Stimulated activated CD8-positive, alpha-beta memory T cell treated with anti-CD3 and anti-CD28 coated beads, Interleukin-2, amount 100 ng/mL, for 1 hour (primary cell): ENCODE results near the gene SENP8.

Experiments
- DNase-seq, 2 donors: peaks; one replicate each; pipeline ENCODE4 v3.0.0-alpha.2; 2020; ENCODE audit warnings: low read depth in 2 of 2

SENP8 gene

DNA sequence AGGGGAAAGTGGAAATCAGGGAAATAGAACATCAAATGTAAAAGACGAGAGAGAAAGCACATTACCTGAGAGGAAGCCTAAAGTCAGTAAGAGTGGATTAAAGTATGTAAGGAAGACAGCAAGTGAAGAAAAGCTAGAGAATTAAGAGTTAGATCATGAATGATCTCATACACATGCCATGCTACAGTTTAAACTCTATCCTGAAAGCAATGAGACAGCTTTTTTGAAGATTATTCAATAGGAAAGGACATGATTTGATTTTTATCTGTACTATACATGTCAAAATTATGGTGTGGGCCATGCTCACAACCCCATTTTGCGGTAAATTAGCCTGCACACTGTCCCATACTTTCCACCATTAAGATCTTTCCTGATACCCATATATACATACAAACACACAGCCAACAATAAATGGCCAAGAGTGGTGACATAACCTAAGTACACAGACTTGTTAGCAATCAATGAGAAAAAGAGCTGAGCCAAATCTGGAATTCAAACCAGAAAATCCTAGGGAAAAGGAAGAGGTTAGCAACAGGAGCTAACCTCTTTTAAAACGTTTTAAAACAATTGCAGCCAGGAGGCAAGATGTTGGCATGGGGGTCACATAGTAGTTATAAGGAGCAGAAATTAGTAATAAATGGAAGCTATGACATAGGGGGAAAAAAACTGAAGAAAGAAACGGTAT, 4.7 kb upstream of the SENP8 start:
- DNase-seq = no peak

DNA sequence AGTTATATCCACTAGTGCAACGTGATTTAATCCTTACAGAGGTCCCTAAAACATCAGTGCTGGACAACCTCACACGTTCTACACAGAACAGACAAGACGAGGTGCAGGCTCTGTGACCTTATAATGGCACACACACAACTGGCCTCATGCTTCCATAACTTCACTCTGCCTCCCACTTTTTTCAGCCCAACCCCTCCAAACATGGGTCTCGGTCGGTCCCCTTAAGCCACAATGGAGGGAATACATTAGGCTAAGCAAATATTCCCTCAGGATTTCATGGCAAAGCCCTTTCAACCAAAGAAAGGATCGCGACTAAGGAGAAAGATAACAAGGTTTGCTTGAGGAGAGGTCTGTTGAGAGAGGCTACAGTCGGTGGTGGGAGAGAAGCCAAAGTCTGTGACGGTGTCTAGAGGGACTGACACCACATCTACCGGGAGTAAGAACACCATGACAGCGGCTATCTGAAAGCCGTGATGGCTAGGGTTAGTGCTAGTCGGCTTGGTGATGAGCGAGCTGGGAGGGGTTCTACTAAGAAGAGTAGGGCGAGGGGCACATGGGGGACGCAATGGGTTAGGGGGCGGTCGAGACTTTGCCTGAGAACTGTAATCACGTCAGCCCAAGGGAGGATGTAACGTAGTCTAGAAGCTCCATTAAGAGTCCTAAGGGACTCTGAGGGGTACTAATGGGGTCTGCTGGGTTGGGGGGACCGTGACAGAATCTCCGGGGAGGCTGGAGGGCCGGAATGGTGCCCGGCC, 1.3 kb upstream of the SENP8 start:
- peak in 1 of 2 donors; percentile 0 for DNase-seq

DNA sequence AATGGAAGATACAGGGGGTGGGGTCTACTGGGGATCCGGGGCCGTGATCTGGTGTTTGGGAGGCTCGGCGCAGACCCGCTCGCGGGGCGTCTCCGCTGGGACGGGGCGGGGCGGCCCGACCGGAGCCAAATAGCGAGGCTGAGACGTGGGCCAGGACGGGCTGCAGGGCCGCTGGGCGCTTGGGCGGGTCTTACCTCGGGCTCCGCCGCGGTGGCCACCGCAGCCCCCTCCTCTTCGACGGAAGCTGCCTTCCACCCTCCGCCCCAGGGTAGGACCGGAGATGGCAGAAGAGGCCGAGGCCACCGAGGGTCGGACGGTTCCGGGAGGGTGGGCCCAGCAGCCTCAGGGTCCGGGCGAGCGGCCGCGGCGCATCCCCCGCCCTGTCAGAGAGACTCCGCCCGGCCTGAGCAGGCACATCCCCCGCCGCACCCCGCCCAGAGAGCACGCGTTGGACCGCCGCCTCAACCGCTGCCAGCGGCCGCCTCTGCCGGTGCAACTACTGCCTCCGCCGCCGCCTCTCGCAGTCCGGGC, 652 bp upstream of the SENP8 start:
- DNase-seq = peak; percentile 35 to 39

DNA sequence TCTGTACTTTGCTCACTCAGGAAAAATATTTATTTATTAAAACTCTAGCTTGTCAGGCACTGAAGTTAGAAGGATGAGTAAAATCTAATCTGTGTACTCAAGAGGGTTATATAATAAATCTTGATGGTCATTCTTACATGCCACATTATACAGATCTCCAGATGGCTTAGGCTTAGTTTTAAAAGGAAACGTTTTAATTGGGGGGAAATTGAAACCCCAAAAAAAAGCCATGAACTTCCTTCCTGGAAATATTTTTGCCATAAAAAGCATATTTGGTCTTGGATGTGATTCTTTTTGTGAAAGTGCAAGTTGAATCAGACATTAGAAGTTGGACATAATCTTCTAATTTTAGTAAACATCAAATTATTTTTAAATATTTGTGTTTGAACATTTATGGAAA, 6.0 kb downstream of the SENP8 start:
- no peak for DNase-seq

DNA sequence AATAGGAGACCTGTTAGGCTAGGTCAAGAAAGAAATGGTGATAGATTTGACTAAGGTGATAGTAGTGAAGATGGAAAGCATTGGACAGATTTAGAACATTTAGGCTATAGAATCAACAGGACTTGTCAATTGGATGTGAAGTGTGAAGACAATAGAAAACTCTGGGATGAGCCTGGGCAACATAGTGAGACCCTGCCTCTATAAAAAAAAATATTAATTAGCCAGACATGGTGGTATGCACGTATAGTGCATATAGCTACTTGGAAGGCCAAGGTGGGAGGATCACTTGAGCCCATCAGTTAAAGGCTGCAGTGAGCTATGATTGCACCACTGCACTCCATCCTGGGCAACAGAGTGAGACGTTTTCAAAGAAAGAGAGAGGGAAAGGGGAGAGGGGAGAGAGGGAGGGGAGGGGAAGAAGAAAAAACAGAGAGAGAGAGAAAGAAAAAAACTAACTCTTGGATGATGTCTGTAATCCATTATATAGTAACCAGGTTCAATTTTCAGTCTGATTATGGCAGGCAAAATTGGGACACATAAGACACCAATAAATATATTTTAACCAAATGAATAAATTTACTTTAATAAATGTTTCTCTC, 9.6 kb downstream of the SENP8 start:
- DNase-seq = no peak

DNA sequence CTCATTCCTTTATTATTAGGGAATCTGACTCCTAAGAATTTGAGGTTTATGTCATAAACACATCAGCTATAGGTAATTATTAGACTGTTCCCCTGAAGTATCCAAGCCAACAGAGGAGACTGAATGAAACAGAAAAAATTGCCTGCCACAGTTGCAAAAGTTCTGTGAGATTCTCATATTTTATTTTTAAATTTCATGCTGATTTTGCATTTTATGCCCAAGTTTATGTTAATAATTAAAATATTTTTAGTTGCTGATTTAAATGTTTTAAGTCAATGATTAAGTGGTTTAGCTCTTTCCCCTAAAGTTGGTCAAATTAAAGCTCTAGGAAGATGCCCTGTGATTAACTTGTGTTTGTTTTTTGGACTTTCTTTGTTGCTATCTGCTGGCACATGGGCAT, 10.2 kb downstream of the SENP8 start:
- no peak for DNase-seq

DNA sequence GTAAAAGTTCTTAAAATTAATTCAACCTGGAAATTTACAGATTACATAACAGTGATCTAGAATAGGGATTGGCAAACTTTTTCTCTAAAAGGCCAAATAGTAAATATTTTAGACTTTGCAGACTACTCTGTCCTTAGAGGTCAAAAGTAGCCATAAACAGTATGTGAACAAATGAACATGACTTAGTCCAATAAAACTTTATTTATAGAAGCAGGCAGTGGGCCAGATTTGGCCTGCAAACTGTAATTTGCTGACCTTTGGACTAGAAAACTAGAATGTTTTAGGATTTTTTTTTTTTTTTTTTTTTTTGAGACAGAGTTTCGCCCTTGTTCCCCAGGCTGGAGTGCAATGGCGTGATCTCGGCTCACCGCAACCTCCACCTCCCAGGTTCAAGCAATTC, 12.1 kb downstream of the SENP8 start:
- no peak for DNase-seq

DNA sequence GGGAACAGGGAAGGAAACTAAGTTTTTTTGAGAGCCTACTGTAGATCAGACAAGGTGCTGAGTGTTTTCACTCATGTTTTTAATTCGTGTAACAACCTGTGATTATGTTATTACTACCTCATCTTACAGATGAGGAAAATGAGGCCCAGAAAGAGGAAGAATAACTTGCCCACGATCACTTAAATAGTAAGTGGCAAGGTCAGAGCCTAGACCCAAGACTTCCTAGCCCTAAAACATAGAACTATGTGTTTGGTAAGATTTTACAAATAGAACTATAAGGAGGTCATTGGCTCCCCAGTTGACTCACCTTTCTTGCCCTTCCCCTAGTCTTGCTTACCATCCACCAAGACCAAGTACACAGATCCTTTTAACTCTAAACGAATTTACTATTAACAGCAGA, 13.7 kb downstream of the SENP8 start:
- no peak for DNase-seq

DNA sequence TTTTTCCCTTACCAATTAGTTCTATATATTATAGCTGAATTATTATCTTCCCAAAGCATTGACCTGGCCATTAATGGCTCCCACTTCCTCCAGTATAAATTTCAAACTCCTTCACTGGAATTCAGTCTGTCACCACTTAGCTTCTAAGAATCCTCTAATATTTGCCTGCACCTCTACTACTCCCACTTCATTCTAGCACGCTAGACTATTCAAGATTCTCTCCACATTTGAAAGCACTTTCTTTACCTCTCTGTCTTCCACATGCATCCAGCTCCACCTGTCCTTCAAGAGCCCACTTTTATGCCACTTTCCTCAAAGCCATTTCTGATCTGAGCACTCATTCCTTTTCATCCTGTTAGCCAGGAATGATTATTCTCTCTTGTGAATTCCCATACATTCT, 15.0 kb downstream of the SENP8 start:
- no peak for DNase-seq

DNA sequence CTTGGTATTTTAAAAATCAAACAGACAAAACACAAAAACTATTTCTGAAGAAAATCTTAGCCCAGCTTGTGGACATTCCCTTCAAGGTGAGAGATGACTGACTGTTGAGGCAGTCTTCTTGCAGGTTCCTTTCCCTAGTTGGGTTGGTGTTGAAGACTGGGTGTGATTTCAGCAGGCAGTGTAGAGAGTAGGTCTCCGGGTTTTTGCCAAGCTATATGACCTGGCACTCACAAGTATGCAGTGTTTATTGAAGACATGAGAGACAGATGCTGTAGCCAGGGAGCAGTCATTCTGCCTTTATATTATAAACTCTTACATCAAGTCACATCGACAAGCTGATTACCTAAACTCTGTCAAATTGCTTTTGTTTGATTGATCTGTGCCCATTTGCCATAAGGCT, 17.5 kb downstream of the SENP8 start:
- no peak for DNase-seq

DNA sequence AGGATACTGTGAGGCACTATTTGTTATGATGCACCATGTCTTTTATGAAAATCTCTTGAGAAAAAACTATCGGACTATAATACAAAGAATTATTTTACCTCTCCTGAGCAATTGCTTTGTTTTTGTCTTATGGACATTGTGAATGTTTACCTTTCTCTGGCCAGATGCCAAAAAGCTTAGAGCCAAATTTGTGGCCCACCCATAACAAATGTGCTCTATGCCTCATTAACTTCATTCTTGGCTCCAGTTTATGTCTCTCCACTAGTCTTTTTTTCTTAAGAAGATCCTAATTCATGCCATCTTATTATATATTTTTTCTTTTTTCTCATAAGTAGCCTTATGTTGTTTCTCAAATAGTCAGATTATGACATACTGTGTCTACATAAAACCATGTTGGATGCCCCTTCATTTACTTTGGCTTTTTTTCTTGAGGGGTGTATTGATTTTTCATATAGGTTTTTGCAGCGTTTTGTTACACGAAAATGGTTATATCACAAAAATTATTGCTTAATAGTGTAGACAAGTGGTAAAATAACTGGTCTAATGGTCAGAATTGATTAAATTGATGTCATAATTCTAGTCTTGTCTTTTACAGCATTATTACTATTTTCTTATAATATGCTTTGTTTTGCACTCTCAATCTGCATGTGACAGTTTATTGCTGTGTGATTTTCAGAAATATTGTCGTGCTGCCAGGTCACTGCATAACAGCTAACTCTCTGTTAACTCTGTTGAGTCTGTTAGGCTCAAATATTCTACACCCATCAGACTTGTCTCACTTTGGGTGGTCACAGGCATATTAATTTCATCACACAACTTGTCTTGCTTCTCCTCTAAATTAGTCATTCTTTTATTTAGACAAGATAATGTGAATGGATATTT, 18.2 kb downstream of the SENP8 start:
- no peak for DNase-seq

DNA sequence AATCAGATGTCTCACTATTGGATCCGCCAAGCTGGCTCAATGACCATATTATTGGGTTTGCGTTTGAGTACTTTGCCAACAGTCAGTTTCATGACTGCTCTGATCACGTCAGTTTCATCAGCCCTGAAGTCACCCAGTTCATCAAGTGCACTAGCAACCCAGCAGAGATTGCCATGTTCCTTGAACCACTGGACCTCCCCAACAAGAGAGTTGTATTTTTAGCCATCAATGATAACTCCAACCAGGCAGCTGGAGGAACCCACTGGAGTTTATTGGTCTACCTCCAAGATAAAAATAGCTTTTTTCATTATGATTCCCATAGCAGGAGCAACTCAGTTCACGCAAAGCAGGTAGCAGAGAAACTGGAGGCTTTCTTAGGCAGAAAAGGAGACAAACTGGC, 21.5 kb downstream of the SENP8 start:
- DNase-seq = no peak

DNA sequence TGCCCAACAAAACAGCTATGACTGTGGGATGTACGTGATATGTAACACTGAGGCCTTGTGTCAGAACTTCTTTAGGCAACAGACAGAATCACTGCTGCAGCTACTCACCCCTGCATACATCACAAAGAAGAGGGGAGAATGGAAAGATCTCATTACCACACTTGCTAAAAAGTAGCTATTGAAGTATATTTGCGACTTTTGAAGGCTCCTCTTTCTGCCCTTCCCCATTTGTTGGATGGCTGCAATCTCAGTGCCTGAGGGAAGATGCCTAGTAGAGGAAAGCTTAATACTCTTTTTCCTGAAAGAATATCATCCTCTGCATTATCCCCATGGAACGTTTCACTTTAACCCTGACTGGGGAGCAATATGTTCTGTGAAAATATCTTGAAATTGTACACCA, 21.9 kb downstream of the SENP8 start:
- DNase-seq = no peak

DNA sequence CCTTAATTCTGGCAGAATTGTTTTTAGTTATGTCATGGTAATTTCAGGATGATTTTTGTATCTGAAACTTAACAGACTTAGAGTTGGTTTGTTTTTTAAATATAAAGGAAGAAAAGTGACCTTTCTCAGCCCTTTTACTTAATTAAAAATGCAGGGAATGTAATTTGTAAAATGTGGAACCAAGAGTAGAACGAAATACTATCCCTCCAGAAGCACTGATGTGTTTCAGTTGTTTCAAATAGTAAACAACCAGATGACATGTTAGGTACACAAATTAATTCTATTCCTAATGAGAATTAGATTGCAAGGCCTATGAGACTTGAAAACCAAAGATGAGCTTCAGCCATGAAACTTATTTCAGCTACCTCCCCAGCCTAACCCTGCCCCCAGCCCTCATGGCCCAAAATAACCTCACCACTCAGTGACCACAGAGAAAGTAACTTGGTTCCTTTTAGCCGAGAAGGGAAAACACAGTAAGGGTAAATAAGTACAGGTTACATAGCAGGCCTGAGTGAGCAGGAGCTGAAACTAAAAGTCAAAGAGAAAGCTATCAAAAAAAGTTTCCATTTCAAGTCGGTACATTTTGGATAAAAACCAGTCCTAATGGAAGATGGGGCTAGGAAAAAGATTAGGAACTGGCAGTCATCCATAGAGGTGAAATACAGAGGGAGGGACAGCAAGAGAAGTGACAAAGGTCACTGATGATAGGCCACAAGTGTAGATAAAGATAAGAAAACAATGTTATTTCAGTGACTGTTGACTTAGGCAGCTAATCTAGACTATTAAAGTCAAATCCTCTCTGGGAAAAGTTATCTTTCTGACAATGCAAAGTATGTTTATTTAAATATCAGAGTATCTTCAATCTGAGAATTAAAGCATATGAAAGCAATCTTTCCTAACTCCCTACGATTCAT, 23.2 kb downstream of the SENP8 start:
- DNase-seq = no peak

DNA sequence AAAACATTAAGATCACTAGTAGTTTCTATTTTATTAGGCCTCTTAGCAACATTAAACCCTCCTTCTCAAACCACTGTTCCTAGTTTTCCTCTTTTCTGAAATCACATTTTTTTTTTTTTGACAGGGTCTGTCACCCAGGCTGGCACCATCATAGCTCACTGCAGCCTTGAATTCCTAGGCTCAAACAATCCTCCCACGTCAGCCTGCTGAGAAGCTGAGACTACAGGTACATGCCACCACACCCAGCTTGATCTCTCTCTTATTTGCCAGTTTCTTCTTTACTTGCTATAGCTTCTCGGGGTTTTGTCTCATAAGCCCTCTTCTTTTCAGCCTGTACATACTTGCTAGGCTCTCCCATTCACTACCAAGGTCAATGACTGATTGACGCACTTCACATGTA, 28.0 kb downstream of the SENP8 start:
- DNase-seq = no peak

DNA sequence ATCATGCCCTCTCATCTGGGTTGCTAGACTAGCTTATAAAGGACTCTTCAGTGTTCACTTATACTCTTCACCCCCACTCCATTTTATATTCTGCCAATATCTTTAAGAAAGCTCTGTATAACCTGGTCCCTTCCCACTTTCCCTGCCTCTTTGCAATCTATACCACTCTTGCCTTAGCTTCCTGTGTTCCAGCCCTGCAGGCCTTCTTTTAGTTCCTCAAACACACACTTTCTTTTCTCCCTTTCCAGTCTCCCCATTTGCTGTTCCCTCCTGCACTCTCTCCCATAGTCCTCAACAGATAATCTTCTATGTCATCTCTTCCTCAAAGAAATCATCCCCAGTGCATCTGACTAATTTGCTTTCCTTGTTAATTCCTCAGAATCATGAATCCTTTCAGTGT, 28.7 kb downstream of the SENP8 start:
- DNase-seq = no peak

DNA sequence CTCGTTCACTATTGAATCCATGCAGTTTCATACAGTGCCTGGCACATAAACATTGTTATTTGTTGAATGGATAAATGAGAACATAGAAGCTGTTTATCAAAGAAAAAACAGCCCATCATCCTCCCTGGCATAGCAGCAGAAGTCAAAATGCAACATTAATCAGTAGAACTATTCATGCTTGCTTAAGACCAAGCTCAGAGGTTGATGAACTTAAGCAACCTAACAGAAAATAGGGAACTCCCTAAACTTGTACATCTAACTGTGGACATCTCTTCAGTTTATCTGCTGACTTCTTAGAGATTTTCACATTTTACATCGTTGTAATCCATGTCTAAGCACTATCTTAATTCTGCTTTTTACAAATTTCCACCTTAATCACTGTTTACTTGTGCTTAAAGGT, 29.2 kb downstream of the SENP8 start:
- no peak for DNase-seq

DNA sequence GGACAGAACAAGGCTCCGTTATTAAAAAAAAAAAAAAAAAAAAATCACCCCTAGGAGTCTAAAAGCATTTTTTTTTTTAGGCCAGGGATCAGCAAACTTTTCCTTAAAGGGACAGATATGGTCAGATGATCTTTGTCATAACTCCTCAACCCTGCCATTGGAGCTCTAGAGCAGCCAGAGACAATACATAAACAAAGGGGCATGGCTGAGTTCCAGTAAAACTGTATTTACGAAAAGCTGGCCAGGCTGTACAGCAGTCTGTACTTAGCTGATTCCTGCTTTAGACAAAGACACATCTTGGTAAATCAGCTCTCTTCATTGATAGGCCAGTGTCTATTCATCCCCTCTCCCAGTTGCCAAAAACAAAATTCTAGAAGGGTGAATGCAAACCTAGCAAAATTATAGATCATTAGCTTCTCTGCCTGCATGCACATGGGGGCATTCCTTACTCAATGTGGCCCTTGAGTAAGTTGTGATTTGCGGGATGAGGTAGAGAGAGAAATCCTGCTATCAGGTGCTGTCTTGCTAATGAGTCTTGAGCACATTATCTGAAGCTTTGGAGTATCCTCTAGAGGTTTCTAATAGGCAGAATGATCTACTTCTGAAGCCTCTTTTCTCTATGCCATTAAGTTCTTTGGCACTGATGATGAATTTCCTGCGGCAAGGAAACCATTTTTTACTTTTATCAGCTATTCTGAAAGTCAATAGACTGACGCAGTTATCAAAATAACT, 35.2 kb downstream of the SENP8 start:
- DNase-seq = no peak

DNA sequence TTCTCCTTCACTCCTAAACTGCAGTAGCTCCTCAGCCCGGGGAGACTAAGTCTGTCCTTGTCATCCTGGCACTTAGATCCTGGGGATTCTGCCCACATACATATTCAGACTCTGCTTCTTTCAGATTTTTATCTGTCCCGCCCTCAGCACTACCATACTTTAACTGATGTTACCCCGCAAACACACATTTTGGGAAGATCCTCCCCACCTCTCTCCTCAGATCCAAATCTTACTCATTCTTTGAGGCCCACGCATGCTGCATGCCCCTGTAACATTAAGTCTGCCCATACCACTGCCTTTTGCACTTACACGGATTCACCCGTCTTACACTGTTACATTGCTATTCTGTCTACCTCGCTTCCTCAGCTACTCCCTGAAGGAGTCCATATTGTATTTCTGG, 36.1 kb downstream of the SENP8 start:
- no peak for DNase-seq

DNA sequence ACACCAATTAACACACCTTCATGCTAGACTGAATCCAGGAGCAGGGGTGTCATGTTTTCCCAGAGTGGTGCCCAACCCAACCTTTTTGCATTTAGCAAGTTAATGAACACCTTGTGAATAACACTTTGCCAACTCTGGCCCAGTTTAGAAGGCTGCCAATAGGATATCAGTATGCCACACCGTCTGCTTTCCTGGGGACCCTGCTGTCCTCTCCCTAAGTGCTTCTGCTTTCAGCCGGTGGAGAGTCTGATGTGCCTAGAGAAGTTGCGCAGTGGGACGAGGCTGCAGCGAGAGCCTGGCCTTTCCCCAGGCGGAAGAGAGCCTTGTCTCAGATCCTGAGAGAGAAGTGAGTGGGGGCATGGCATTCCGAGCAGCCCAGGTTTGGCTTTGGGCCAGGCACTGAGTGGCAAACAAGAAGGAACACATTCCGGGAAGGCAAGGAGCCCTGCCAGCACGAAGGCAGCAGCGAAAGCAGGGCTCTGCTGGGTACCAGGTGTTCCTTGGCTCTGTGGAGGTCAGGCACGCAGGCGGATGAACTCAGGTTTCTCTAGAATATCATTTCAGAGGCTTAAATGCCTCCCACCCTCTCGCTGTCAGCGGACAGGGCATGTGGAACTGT, 36.9 kb downstream of the SENP8 start:
- no peak for DNase-seq
